ENCODE measurements around the gene KANK2. TPM values are rescaled to one million over a fixed set of nuclear protein-coding genes. Genes with fewer than 3 reads are reported as not detected.
A peak's percentile ranks its signal among the peaks of the same experiment; 100 is the strongest.
"Not testable (repeated sequence)": the region's sequence is repeated elsewhere in the genome, so short reads cannot be mapped to it uniquely, and the experiment has no call there.

KANK2 gene
- total RNA-seq, 1 donor from 2014 or later: 42.9 TPM

- Histone ChIP-seq H3K4me3 (ENCODE audit: low read depth, low read length) (no peak overlapping the region), H3K27me3 (ENCODE audit: control insufficient read depth, insufficient read depth, low read length) (no peaks in the 10 kb centered on the region), H3K36me3 (ENCODE audit: control insufficient read depth, insufficient read depth, low read length) (peaks cover 1% of the 10 kb centered on the region)
- TF ChIP-seq CTCF (IDR thresholded peaks at IDR 0.05; ENCODE audit: insufficient read depth, low read length, poor library complexity, severe bottlenecking): no peak
- no peak for DNase-seq (ENCODE audit: low read depth)
Observed at GRCh38 chr19:11148001-11148400, 49.3 kb downstream of the KANK2 start.

- TF ChIP-seq CTCF (IDR thresholded peaks at IDR 0.05; ENCODE audit: insufficient read depth, low read length, poor library complexity, severe bottlenecking): no peak
- no peaks in the 10 kb centered on the region for H3K27me3 ChIP-seq (ENCODE audit: control insufficient read depth, insufficient read depth, low read length)
- DNase-seq (ENCODE audit: low read depth): no peak
- H3K4me3 ChIP-seq (ENCODE audit: low read depth, low read length): no peak overlapping the region
- H3K36me3 ChIP-seq (ENCODE audit: control insufficient read depth, insufficient read depth, low read length): peaks cover 1% of the 10 kb centered on the region
Observed at GRCh38 chr19:11145536-11145924, 51.8 kb downstream of the KANK2 start.

GRCh38 chr19:11142528-11143171 lies 54.7 kb downstream of the KANK2 start:
- TF ChIP-seq CTCF (IDR thresholded peaks at IDR 0.05; ENCODE audit: insufficient read depth, low read length, poor library complexity, severe bottlenecking): no peak
- H3K4me3 ChIP-seq (ENCODE audit: low read depth, low read length): no peak overlapping the region
- H3K27me3 ChIP-seq (ENCODE audit: control insufficient read depth, insufficient read depth, low read length): no peaks in the 10 kb centered on the region
- DNase-seq (ENCODE audit: low read depth): peak; percentile 68
- no peaks in the 10 kb centered on the region for H3K36me3 ChIP-seq (ENCODE audit: control insufficient read depth, insufficient read depth, low read length)

- no peak for DNase-seq (ENCODE audit: low read depth)
- peak; percentile 52 for TF ChIP-seq CTCF (IDR thresholded peaks at IDR 0.05; ENCODE audit: insufficient read depth, low read length, poor library complexity, severe bottlenecking)
- H3K27me3 ChIP-seq (ENCODE audit: control insufficient read depth, insufficient read depth, low read length): no peaks in the 10 kb centered on the region
- H3K4me3 ChIP-seq (ENCODE audit: low read depth, low read length): no peak overlapping the region
- no peaks in the 10 kb centered on the region for H3K36me3 ChIP-seq (ENCODE audit: control insufficient read depth, insufficient read depth, low read length)
Observed at GRCh38 chr19:11141937-11142527, 55.3 kb downstream of the KANK2 start.

GRCh38 chr19:11140896-11141295 lies 56.4 kb downstream of the KANK2 start:
- TF ChIP-seq CTCF (IDR thresholded peaks at IDR 0.05; ENCODE audit: insufficient read depth, low read length, poor library complexity, severe bottlenecking): no peak
- H3K4me3 ChIP-seq (ENCODE audit: low read depth, low read length): no peak overlapping the region
- no peak for DNase-seq (ENCODE audit: low read depth)
- no peaks in the 10 kb centered on the region for H3K36me3 ChIP-seq (ENCODE audit: control insufficient read depth, insufficient read depth, low read length)
- no peaks in the 10 kb centered on the region for H3K27me3 ChIP-seq (ENCODE audit: control insufficient read depth, insufficient read depth, low read length)

- DNase-seq (ENCODE audit: low read depth); H3K36me3 ChIP-seq (ENCODE audit: control insufficient read depth, insufficient read depth, low read length); H3K27me3 ChIP-seq (ENCODE audit: control insufficient read depth, insufficient read depth, low read length); H3K4me3 ChIP-seq (ENCODE audit: low read depth, low read length): not testable (repeated sequence)
Observed at GRCh38 chr19:11140023-11140538, 57.3 kb downstream of the KANK2 start.

Data from kidney epithelial cell (primary cell).